Hepatocyte (in vitro differentiated cells): ENCODE results near the gene VPS13D.

ENCODE experiments used
- CTCF ChIP-seq: fragments of 200-600 bp; sonication (generic); IDR thresholded peaks from 2 replicates; pipeline ENCODE4 v1.5.1; 2016; ENCODE audit warnings: antibody characterized with exemption, mild to moderate bottlenecking; ENCODE audit not compliant: poor library complexity
- EZH2 ChIP-seq: fragments of 200-600 bp; sonication (generic); IDR thresholded peaks from 2 replicates; pipeline ENCODE4 v1.6.1; 2016; ENCODE audit warnings: antibody characterized with exemption, mild to moderate bottlenecking, borderline replicate concordance
- EZH2phosphoT487 ChIP-seq: fragments of 200-600 bp; sonication (generic); IDR thresholded peaks from one replicate; pipeline ENCODE4 v1.6.1; 2018; ENCODE audit warnings: antibody characterized with exemption, mild to moderate bottlenecking, low read depth, moderate library complexity; ENCODE audit not compliant: unreplicated experiment, severe bottlenecking

- TF ChIP-seq CTCF (no peak), EZH2 (no peak), EZH2phosphoT487 (no peak)
Observed at GRCh38 chr1:12201352-12202189, 28.3 kb upstream of the VPS13D start.
